Left kidney (tissue), 1 donor: Measurements from ENCODE around the gene MAGEB2. TPM values are rescaled to one million over a fixed set of nuclear protein-coding genes. Genes with fewer than 3 reads are reported as not detected.

Source experiments
- polyA plus RNA-seq: library from polyadenylated mRNA; unstranded; fragments of 120-200 nt; gene quantifications from one replicate; pipeline ENCODE4 v1.2.1, GENCODE V29; 2013; ENCODE audit not compliant: insufficient read length

MAGEB2 gene
- polyA plus RNA-seq, 1 donor: not detected

Other genes starting within 250 kb of the MAGEB2 start
- gene MAGEB3, start 15.1 kb downstream of the MAGEB2 start, polyA plus RNA-seq: not detected
- not detected for gene MAGEB4, start 26.4 kb downstream of the MAGEB2 start, polyA plus RNA-seq
- gene MAGEB1, start 31.6 kb downstream of the MAGEB2 start, polyA plus RNA-seq: not detected
- gene NR0B1, start 93.8 kb downstream of the MAGEB2 start, polyA plus RNA-seq: 0.10 TPM